IPS-NIHi7 (cell line): ENCODE results near the gene GPC1.

Source experiments
- DNase-seq: peaks from one replicate; pipeline ENCODE4 v3.0.0; 2012; ENCODE audit warnings: mixed read lengths; ENCODE audit errors: extremely low spot score

GPC1 gene

GRCh38 chr2:240499309-240500301, 64.1 kb downstream of the GPC1 start:
- DNase-seq: peak; percentile 5

DNA sequence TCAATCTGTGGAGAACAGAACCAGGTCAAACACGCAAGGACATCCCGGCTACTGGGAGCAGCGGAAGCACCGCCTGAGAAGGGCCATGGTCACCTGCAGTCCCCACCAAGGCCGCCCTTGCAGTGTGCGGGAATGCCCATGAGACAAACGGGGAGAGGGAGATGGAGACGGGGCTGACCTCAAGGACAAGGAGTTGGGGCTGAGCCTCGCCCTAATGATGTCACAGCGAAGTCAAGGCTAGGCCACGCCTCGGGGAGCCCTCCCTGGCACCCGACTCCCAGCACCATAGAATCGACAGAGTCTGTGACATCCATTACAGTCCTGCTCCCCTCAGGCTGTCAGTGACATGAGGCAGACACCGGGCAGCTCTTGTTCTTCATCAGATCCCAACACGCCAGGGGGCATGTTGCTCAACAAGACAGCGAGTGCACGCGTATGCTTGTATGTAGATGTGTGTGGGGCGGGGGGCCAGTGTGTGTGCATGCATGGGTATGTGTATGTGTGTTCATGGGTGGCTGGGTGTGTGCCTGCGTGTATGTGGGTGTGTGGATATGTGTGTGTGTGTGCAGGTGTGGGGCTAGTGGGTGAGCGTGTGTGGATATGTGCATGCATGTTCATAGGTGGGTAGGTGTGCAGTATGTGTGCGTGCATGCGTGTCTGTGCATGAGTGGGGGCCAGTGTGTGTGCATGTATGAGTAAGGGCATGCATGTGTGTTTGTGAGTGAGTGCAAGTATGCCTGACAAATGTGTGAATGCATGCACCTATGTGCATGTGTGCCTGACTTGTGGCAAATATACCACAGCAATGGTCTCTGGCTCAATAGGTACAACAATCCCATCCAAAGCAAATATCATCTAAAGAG, 65.3 kb downstream of the GPC1 start:
- DNase-seq: peak; percentile 8

DNA sequence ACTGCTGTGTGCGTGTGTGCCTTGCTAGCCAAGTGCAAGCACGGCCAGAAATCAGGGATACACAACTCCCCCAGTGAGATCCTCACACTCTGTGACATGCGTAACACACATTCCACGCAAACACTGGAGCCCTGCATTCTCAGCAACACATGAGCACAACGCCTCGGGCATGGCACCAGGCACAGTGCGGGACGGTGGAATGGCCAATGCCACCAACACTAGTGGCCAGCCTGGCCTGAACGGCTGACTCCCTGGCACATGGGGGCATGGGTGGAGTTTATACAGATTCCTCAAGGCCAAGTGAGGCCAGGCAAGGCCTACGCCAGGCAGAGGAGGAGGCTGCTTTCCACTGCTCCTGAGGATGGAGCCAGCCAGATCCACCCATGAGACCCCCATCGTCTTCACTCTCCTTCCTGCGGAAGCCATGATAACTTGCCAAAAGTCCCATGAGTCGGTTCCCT, 66.1 kb downstream of the GPC1 start:
- no peak for DNase-seq

DNA sequence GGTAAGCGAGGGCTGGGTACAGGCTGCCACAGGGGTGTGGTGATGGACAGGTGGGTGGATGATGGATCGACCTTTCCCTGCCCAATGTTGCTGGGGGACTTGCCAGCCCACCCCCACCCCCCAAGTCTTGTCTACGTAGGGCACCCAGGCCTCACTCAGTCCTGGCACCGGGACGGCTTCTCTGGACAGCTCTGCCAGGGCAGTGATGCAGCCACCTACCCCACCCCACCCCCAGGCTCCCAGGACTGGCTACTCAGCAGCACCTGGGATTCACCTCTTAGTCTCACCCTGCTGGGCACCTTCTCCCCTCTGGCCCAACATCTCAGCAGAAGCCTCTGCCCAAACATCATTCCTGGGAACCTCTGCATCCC, 66.6 kb downstream of the GPC1 start:
- no peak for DNase-seq

- DNase-seq: no peak
Measured at GRCh38 chr2:240502430-240503121, 67.1 kb downstream of the GPC1 start.

GRCh38 chr2:240503375-240503774, 67.9 kb downstream of the GPC1 start:
- DNase-seq: no peak

DNA sequence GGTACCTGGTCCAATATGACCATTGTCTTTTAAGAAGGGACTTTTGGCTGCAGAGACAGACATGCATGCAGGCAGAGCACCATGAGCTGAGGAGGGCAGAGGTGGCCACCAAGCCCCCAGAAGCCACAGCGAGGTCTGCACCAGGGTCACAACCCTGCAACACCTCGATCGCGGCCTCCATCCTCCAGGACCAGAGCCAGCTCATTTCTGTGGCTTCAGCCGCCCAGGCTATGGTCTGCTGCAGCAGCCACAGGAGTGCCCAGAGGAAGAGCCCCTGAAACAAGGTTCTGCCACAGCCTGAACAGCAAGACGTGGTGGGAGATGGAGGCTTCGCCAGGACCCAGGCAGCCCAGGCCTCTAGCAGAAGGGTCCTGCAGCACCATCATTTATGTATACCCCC, 68.4 kb downstream of the GPC1 start:
- no peak for DNase-seq

DNA sequence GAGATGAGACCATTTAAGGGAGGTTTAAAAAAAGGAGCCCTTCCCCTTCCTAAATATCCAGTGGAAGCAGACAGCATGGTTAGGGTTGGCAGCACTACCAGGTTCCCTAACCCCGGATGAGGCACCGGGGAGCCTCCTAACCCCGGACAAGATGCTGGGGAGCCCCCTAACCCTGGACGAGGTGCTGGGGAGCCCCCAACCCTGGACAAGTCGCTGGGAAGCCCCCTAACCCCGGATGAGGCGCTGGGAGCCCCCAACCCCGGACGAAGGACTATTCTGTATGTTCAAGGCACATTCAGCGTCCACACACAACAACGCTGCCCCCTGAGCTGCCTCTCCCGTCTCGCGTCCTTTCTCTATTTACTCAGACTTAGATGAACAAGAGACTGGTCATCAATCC, 70.4 kb downstream of the GPC1 start:
- DNase-seq: no peak

- DNase-seq: peak; percentile 10
Measured at GRCh38 chr2:240506406-240507059, 71.1 kb downstream of the GPC1 start.

GRCh38 chr2:240507060-240507777, 71.8 kb downstream of the GPC1 start:
- peak; percentile 6 for DNase-seq

DNA sequence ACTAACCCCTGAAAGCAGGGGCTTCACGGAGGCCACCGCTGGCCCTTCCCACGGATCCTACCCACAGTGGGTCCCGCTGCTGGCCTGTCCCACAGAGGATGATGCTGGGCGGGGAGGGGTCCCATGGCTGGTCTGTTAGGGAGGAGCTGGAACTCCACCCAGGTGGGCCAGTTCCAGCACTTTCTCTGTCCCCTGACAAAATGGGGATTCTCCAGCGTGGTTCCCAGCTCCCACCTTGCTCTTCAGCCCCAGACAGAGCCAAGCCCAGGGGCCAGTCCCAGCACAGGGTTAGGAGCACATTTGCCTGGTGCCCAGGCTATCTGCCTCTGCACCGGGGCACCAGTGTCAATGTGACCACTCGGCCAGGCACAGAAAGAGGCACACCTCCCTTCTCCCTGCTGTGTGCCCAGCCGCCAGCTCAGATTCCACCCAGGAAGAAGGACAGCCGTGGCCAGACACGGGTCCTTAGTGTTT, 72.4 kb downstream of the GPC1 start:
- peak; percentile 5 for DNase-seq

- no peak for DNase-seq
Measured at GRCh38 chr2:240508832-240509545, 73.5 kb downstream of the GPC1 start.

DNA sequence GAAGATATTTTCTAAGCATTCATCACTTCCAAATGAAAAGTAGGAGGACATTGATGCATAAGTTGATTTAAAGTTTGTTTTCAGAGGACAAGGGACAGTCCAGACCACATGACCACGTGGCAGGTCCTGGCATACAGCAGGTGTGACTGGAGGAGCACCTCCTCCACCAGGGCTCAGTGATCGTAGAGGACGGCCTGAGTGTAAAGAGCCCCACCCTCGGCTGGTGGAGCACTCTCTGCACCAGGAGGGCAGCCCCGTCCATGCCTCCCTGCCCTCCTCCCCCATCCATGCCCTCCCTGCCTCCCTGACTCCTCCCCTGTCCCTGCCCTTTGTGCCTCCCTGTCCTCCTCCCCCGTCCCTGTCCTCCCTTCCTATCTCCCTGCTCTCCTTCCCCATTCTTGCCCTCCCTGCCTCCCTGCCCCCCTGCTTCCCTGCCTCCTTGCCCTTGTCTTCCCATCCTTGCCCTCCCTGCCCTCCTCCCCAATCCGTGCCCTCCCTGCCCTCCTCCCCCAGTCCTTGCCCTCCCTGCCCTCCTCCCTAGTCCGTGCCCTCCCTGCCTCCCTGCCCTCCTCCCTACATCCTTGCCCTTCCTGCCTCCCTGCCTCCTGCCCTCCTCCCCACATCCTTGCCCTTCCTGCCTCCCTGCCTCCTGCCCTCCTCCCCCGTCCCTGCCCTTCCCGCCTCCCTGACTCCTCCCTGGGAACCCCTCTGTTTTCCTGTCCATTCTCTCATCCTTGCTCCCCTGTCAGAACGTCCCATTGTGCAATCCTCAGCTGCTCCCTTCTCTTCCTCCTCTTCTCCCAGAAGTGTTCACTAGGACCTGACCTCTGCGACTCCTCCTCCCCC, 74.4 kb downstream of the GPC1 start:
- peak; percentile 4 for DNase-seq

DNA sequence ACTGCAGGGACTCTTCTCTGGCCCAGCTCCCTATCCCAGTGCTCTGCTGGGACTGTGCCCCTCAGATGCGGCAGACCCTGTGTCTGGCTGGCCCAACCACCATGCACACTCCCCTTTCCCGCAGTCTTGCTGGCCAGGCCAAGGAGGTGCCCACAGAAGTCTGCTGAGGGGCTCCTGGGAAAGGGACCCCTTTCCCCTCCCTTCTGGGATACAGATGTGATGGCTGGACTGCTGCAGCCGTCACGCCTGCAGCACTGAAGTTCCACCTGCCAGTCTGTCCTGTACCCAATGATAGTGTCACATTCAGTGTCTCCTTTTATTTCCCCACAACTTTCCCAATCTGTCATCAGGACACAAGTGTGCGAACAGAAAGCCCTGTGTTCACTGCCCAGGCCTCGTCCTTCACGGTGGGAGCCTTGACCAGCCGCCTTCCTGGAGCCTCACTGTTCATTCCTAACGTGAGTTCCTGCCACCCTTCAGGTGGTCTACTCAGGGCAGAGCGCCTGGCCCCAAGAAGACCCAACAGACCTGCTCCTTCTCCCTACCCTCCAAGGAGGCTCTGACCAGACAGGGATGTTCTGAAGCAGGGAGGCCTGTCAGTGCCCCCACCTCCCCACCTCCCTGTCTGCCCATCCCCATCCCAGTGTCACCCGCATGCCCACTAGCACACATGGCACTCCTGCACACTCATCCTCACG, 75.2 kb downstream of the GPC1 start:
- DNase-seq: no peak

DNA sequence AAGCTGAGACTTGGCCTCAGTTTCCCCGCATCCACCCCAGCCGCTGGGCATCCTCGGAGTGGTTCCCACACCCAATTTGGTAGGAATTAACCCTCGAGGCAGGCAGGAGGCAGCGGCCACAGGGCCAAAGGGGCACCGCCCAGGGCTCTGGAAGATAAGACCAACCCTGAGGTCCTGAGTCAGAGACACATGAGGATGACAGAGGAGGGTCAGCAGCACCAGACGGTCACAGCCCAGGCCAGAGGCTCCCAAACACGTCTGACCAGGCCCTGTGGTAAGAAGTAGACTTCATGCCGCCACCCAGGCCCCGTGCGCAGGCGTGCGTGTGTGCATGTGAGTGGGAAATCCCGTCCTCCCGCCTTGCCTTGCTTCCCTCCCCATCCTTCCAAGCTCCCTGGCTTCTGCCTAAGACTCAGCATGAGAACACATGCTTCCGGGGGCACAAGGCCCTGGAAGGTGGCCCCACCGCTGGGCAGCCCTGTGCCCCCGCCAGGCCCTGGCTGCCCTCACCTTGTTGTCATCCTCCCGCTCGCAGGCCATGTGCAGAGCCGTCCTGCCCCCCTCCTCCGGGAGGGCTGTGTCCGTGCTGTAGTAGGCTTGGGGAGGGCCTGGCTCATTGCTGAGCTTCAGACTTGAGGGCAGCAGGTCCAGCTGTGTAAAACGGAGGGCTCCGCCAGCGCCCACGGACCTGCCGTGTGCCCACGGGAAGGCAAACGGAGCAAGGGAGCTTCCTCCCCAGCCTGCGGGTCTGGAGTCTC, 76.1 kb downstream of the GPC1 start:
- peak; percentile 7 for DNase-seq

- DNase-seq: peak; percentile 9
Measured at GRCh38 chr2:240512109-240512485, 76.6 kb downstream of the GPC1 start.

DNA sequence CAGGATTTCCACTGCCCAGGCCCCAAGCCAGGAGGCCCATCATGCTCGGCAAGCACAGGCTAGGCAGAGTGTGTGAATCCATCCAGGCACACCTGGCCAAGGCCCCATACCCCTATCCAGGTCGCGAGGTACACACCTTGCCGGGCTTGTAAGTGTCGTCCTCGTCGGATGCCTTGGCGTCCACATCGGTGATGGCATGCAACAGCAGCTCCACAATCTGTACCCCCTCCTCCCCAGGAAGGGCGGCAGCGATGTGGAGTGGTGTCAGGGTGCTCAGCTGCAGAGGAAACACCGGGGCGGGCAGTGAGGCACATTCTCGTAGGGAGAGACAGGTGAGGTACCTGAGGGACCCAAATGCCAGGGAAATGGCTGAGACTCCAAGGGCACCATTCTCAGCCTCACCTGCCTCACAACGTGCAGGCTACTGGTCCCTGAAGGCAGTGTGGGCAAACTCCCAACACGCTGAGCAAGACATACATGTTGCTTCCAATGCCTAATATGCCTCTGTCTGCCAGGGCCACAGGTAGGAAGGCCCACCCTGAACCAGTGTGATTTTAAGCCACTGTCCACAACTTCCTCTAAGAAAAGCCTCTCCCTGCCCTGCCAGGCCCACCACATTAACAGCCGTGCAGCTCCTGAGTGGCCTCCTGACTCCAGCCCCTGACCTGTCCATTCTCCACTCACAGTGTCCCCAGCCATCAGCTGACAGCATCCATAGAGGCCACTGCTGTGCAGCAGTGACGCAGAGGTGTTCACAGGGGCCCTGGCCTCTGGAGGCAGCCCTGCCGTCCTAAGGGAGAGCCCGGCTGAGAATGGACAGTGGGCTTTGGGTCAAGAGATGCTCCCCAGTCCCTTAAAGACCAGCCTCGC, 77.4 kb downstream of the GPC1 start:
- DNase-seq: peak; percentile 4
